Natural killer cell (primary cell): Measurements from ENCODE around the gene MRPS27. TPM values are rescaled to one million over a fixed set of nuclear protein-coding genes. Genes with fewer than 3 reads are reported as not detected.

ENCODE experiments used
- ATAC-seq, 3 donors: fragments of 150-1000 bp in 2 of 3; fragments of 200-7000 bp in 1 of 3; cut with Tn5 transposase; 1 replicate in 1 of 3; 2 replicates in 2 of 3; pipeline ENCODE4 v1.10.0; 2021; ENCODE audit warnings: mild to moderate bottlenecking in 2 of 3, moderate library complexity in 2 of 3
- DNase-seq, 2 donors: peaks; one replicate each; pipeline versions ENCODE4 v3.0.0 to v3.0.0-alpha.2; 2013 to 2021; ENCODE audit warnings: mixed read lengths in 1 of 2
- H3K27ac ChIP-seq: one replicate; pipeline ENCODE4 v1.5.1; 2013; ENCODE audit warnings: mild to moderate bottlenecking, low read length
- H3K27me3 ChIP-seq: one replicate; pipeline ENCODE4 v1.6.1; 2013; ENCODE audit warnings: low read length; ENCODE audit not compliant: control insufficient read depth, insufficient read depth
- H3K36me3 ChIP-seq: one replicate; pipeline ENCODE4 v1.6.1; 2013; ENCODE audit warnings: low read length; ENCODE audit not compliant: control insufficient read depth, insufficient read depth
- H3K4me1 ChIP-seq: one replicate; pipeline ENCODE4 v1.6.1; 2013; ENCODE audit warnings: low read length; ENCODE audit not compliant: control insufficient read depth, insufficient read depth
- H3K4me3 ChIP-seq: one replicate; pipeline ENCODE4 v1.5.1; 2013; ENCODE audit warnings: low read length
- H3K9me3 ChIP-seq: one replicate; pipeline ENCODE4 v1.6.1; 2013; ENCODE audit warnings: low read length; ENCODE audit not compliant: control insufficient read depth, insufficient read depth
- H3K27ac Mint-ChIP-seq, 2 donors: one replicate each; pipeline ENCODE4 v1.8.0; 2022; ENCODE audit warnings: mild to moderate bottlenecking in 2 of 2, mixed read lengths in 2 of 2, moderate library complexity in 1 of 2
- H3K27me3 Mint-ChIP-seq, 2 donors: one replicate each; pipeline ENCODE4 v1.8.0; 2022; ENCODE audit warnings: low read depth in 2 of 2, mixed read lengths in 2 of 2
- H3K36me3 Mint-ChIP-seq: one replicate; pipeline ENCODE4 v1.8.0; 2022; ENCODE audit warnings: mixed read lengths
- H3K4me1 Mint-ChIP-seq, 2 donors: one replicate each; pipeline ENCODE4 v1.8.0; 2022; ENCODE audit warnings: mixed read lengths in 2 of 2
- H3K4me3 Mint-ChIP-seq: one replicate; pipeline ENCODE4 v1.8.0; 2022; ENCODE audit warnings: mild to moderate bottlenecking, moderate library complexity, mixed read lengths
- H3K9me3 Mint-ChIP-seq, 2 donors: one replicate each; pipeline ENCODE4 v1.8.0; 2022; ENCODE audit warnings: mixed read lengths in 2 of 2
- CTCF ChIP-seq: fragments of 200-600 bp; IDR thresholded peaks from one replicate; pipeline ENCODE4 v1.8.0; 2022; ENCODE audit warnings: antibody characterized with exemption
- WGBS: methylation state at CpG from one replicate; pipeline ENCODE4 v1.1.7; 2013; ENCODE audit warnings: missing lambda C conversion rate; ENCODE audit not compliant: insufficient coverage; 5-methylcytosine and 5-hydroxymethylcytosine counted together
- intact Hi-C: fragments of 100-400 bp; cut with micrococcal nuclease; formaldehyde crosslinking; loops from one replicate; pipeline ENCODE4 v1.14.2; 2022
- total RNA-seq, 4 donors: library from RNA; stranded (reverse); fragments of 120-200 nt in 1 of 4; gene quantifications; one replicate each; pipeline versions ENCODE4 v1.2.3 to v1.2.4, GENCODE V29; 2013 to 2022

The MRPS27 gene
- total RNA-seq, 3 donors from 2014 or later (not counting 1 experiment from before 2014, with no cell fraction given) = 25.5 to 36.5 (median 36.3) TPM

DNA sequence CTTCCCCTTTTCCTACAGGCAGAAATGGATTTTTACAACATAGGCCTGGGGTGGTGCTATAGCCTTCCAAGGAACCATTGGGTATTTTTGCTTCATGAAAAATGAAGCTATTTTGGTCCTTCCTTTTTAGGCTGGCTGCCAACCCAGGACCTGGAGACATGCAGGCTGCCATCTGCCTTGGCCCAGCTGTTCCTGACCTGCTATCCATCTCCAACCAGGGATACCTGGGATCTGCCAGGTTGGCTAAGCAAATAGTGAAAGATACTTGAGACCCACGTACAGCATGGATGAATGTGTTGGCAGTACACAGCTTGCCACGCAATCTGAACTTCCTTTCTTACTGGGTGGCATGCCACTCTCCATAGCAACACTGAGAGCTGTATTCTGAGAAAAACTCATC is 31.1 kb downstream of the MRPS27 start:
- H3K4me1 Mint-ChIP-seq = peaks cover 0 to under 1% of the 10 kb centered on the region in 2 donors
- no peaks in the 10 kb centered on the region for H3K4me1 ChIP-seq
- H3K9me3 Mint-ChIP-seq = no peaks in the 10 kb centered on the region
- H3K27ac ChIP-seq = no peak overlapping the region
- intact Hi-C loops = no loop called here
- no peaks in the 10 kb centered on the region for H3K9me3 ChIP-seq
- H3K36me3 Mint-ChIP-seq = no peaks in the 10 kb centered on the region
- peaks cover 20% of the 10 kb centered on the region for H3K36me3 ChIP-seq
- WGBS = 65% methylated on average over 2 of the region's 2 CpGs
- H3K27me3 Mint-ChIP-seq = no peaks in the 10 kb centered on the region
- no peak overlapping the region for H3K4me3 ChIP-seq
- TF ChIP-seq CTCF = no peak
- H3K4me3 Mint-ChIP-seq = no peak overlapping the region
- ATAC-seq = no peak
- H3K27ac Mint-ChIP-seq = no peak overlapping the region
- no peak for DNase-seq
- no peaks in the 10 kb centered on the region for H3K27me3 ChIP-seq

DNA sequence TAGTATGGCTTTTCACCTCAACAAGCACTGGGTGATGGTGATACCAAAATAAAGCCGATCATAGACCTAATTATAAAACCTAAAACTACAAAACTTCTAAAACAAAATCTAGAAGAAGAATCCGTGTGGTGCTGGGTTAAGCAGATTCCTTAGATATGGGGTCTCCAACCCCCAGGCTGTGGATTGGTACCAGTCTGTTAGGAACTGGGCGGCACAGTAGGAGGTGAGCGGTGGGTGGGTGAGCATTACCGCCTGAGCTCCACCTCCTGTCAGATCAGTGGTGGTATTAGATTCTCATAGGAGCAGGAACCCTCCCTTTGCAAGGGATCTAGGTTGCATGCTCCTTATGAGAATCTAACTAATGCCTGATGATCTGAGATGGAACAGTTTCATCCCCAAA is 33.2 kb downstream of the MRPS27 start:
- Mint-ChIP-seq H3K4me1 (no peaks in the 10 kb centered on the region), H3K36me3 (no peaks in the 10 kb centered on the region), H3K27me3 (no peaks in the 10 kb centered on the region), H3K4me3 (no peak overlapping the region), H3K9me3 (no peaks in the 10 kb centered on the region), H3K27ac (no peak overlapping the region)
- no peak overlapping the region for H3K4me3 ChIP-seq
- 96% methylated on average over 5 of the region's 5 CpGs for WGBS
- DNase-seq (no peak), ATAC-seq (no peak)
- H3K9me3 ChIP-seq = no peaks in the 10 kb centered on the region
- intact Hi-C loops = no loop called here
- H3K36me3 ChIP-seq = peaks cover 16% of the 10 kb centered on the region
- no peak for TF ChIP-seq CTCF
- H3K27ac ChIP-seq = no peak overlapping the region
- no peaks in the 10 kb centered on the region for H3K27me3 ChIP-seq
- H3K4me1 ChIP-seq = no peaks in the 10 kb centered on the region

DNA sequence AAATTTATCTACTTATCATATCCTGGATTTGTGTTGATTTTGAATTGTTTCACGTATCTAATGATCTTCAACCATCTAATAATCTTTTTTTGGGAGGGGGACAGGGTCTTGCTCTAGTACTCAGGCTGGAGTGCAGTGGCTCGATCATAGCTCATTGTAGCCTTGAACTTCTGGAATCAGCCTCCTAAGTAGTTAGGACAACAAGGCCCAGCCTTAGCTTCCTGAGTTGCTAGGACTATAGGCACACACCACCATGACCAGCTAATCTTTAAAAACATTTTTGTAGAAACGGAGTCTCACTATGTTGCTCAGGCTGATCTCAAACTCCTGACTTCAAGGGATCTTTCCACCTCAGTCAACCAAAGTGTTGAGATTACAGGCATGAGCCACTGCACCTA is 34.6 kb downstream of the MRPS27 start:
- peaks cover 18% of the 10 kb centered on the region for H3K36me3 ChIP-seq

More for the DNA sequence above, 34.6 kb downstream of the MRPS27 start:
- no peak overlapping the region for H3K27ac ChIP-seq
- intact Hi-C loops = no loop called here
- H3K27me3 ChIP-seq = no peaks in the 10 kb centered on the region
- WGBS = 92% methylated on average over 2 of the region's 3 CpGs
- ATAC-seq (no peak), DNase-seq (no peak)
- no peaks in the 10 kb centered on the region for H3K4me1 Mint-ChIP-seq
- no peak overlapping the region for H3K4me3 ChIP-seq
- H3K9me3 ChIP-seq = no peaks in the 10 kb centered on the region
- no peak for TF ChIP-seq CTCF
- H3K4me1 ChIP-seq = no peaks in the 10 kb centered on the region
- H3K4me3 Mint-ChIP-seq = no peak overlapping the region
- no peaks in the 10 kb centered on the region for H3K36me3 Mint-ChIP-seq
- no peaks in the 10 kb centered on the region for H3K27me3 Mint-ChIP-seq
- no peaks in the 10 kb centered on the region for H3K9me3 Mint-ChIP-seq
- no peak overlapping the region for H3K27ac Mint-ChIP-seq
